BLaER1 (cell line): ENCODE measurements around the gene CREB3.

Source experiments
- H3K27ac ChIP-seq: shearing (Covaris generic); formaldehyde crosslinking; 2 replicates; pipeline ENCODE4 v1.8.1; 2022
- H3K27me3 ChIP-seq: shearing (Covaris generic); formaldehyde crosslinking; 2 replicates; pipeline ENCODE4 v1.8.1; 2022
- H3K36me3 ChIP-seq: shearing (Covaris generic); formaldehyde crosslinking; 2 replicates; pipeline ENCODE4 v1.8.1; 2022
- H3K4me1 ChIP-seq: shearing (Covaris generic); formaldehyde crosslinking; 2 replicates; pipeline ENCODE4 v1.8.1; 2022
- H3K4me2 ChIP-seq: shearing (Covaris generic); formaldehyde crosslinking; 2 replicates; pipeline ENCODE4 v1.8.1; 2022
- H3K4me3 ChIP-seq: shearing (Covaris generic); formaldehyde crosslinking; 2 replicates; pipeline ENCODE4 v1.8.1; 2022
- H3K9ac ChIP-seq: shearing (Covaris generic); formaldehyde crosslinking; 2 replicates; pipeline ENCODE4 v1.8.1; 2022
- H3K9me3 ChIP-seq: shearing (Covaris generic); formaldehyde crosslinking; 2 replicates; pipeline ENCODE4 v1.8.1; 2022
- H4K20me1 ChIP-seq: shearing (Covaris generic); formaldehyde crosslinking; 2 replicates; pipeline ENCODE4 v1.8.1; 2022
- Cebpa-rat ChIP-seq: shearing (Covaris generic); IDR thresholded peaks from 2 replicates; pipeline ENCODE4 v1.8.1; 2022

CREB3 gene

GRCh38 chr9:35700942-35701341, 31.5 kb upstream of the CREB3 start:
- Histone ChIP-seq H3K9ac (no peak overlapping the region), H3K4me3 (no peak overlapping the region), H3K4me2 (no peak overlapping the region), H3K27me3 (no peaks in the 10 kb centered on the region), H3K9me3 (no peaks in the 10 kb centered on the region), H4K20me1 (no peaks in the 10 kb centered on the region), H3K4me1 (no peaks in the 10 kb centered on the region), H3K36me3 (peaks cover 100% of the 10 kb centered on the region), H3K27ac (no peak overlapping the region)
- no peak for TF ChIP-seq Cebpa-rat

GRCh38 chr9:35702696-35703095, 29.8 kb upstream of the CREB3 start:
- H3K27ac ChIP-seq, result no peak overlapping the region
- H3K4me2 ChIP-seq, result no peak overlapping the region
- no peak for TF ChIP-seq Cebpa-rat
- no peaks in the 10 kb centered on the region for H3K4me1 ChIP-seq
- H3K4me3 ChIP-seq, result no peak overlapping the region
- H3K36me3 ChIP-seq, result peaks cover 100% of the 10 kb centered on the region
- no peak overlapping the region for H3K9ac ChIP-seq
- H4K20me1 ChIP-seq, result no peaks in the 10 kb centered on the region
- no peaks in the 10 kb centered on the region for H3K9me3 ChIP-seq
- no peaks in the 10 kb centered on the region for H3K27me3 ChIP-seq

GRCh38 chr9:35703906-35704672, 28.4 kb upstream of the CREB3 start:
- H3K9me3 ChIP-seq, result no peaks in the 10 kb centered on the region

GRCh38 chr9:35705372-35705771, 27.1 kb upstream of the CREB3 start:
- Histone ChIP-seq H3K9ac (no peak overlapping the region), H3K27me3 (no peaks in the 10 kb centered on the region), H3K27ac (no peak overlapping the region), H4K20me1 (no peaks in the 10 kb centered on the region), H3K9me3 (no peaks in the 10 kb centered on the region), H3K4me1 (no peaks in the 10 kb centered on the region), H3K4me3 (no peak overlapping the region), H3K4me2 (no peak overlapping the region), H3K36me3 (peaks cover 100% of the 10 kb centered on the region)
- TF ChIP-seq Cebpa-rat, result no peak

More at GRCh38 chr9:35703906-35704672, 28.4 kb upstream of the CREB3 start:
- Histone ChIP-seq H3K36me3 (peaks cover 100% of the 10 kb centered on the region), H3K9ac (no peak overlapping the region), H3K4me2 (no peak overlapping the region), H3K27me3 (no peaks in the 10 kb centered on the region), H3K4me1 (no peaks in the 10 kb centered on the region), H3K27ac (no peak overlapping the region), H3K4me3 (no peak overlapping the region), H4K20me1 (no peaks in the 10 kb centered on the region)
- TF ChIP-seq Cebpa-rat, result no peak

GRCh38 chr9:35705836-35706430, 26.5 kb upstream of the CREB3 start:
- no peaks in the 10 kb centered on the region for H4K20me1 ChIP-seq
- no peaks in the 10 kb centered on the region for H3K27me3 ChIP-seq
- H3K4me2 ChIP-seq, result no peak overlapping the region
- H3K36me3 ChIP-seq, result peaks cover 100% of the 10 kb centered on the region
- H3K9ac ChIP-seq, result no peak overlapping the region
- no peak overlapping the region for H3K27ac ChIP-seq
- no peak overlapping the region for H3K4me3 ChIP-seq
- no peaks in the 10 kb centered on the region for H3K4me1 ChIP-seq
- TF ChIP-seq Cebpa-rat, result no peak
- H3K9me3 ChIP-seq, result no peaks in the 10 kb centered on the region

GRCh38 chr9:35706951-35707350, 25.5 kb upstream of the CREB3 start:
- Histone ChIP-seq H3K36me3 (peaks cover 100% of the 10 kb centered on the region), H3K4me1 (no peaks in the 10 kb centered on the region), H3K27ac (no peak overlapping the region), H4K20me1 (0 out of 2 replicates have a peak, but pooled peaks cover 8% of the 10 kb centered on the region), H3K4me3 (no peak overlapping the region), H3K9me3 (no peaks in the 10 kb centered on the region), H3K27me3 (no peaks in the 10 kb centered on the region), H3K4me2 (no peak overlapping the region), H3K9ac (no peak overlapping the region)
- no peak for TF ChIP-seq Cebpa-rat

- Histone ChIP-seq H3K4me2 (no peak overlapping the region), H3K4me1 (no peaks in the 10 kb centered on the region), H3K9me3 (no peaks in the 10 kb centered on the region), H4K20me1 (0 out of 2 replicates have a peak, but pooled peaks cover 8% of the 10 kb centered on the region), H3K9ac (no peak overlapping the region), H3K27ac (no peak overlapping the region), H3K27me3 (no peaks in the 10 kb centered on the region), H3K36me3 (peaks cover 100% of the 10 kb centered on the region), H3K4me3 (no peak overlapping the region)
- TF ChIP-seq Cebpa-rat, result no peak
Observed at GRCh38 chr9:35708146-35708545, 24.3 kb upstream of the CREB3 start.

- no peak for TF ChIP-seq Cebpa-rat
- 0 out of 2 replicates have a peak, but pooled peaks cover 8% of the 10 kb centered on the region for H4K20me1 ChIP-seq
- no peaks in the 10 kb centered on the region for H3K27me3 ChIP-seq
- no peaks in the 10 kb centered on the region for H3K4me1 ChIP-seq
- no peak overlapping the region for H3K9ac ChIP-seq
- H3K4me3 ChIP-seq, result no peak overlapping the region
- peaks cover 100% of the 10 kb centered on the region for H3K36me3 ChIP-seq
- H3K9me3 ChIP-seq, result no peaks in the 10 kb centered on the region
- no peak overlapping the region for H3K4me2 ChIP-seq
- no peak overlapping the region for H3K27ac ChIP-seq
Observed at GRCh38 chr9:35710818-35711500, 21.5 kb upstream of the CREB3 start.

- no peak overlapping the region for H3K4me2 ChIP-seq
- H3K4me3 ChIP-seq, result no peak overlapping the region
- no peak overlapping the region for H3K27ac ChIP-seq
- no peaks in the 10 kb centered on the region for H3K9me3 ChIP-seq
- peaks cover 100% of the 10 kb centered on the region for H3K36me3 ChIP-seq
- H3K9ac ChIP-seq, result no peak overlapping the region
- peaks cover 8% of the 10 kb centered on the region for H3K4me1 ChIP-seq
- H3K27me3 ChIP-seq, result no peaks in the 10 kb centered on the region
- peaks cover 11% of the 10 kb centered on the region; the same call in 1 of the 2 replicates for H4K20me1 ChIP-seq
- no peak for TF ChIP-seq Cebpa-rat
Observed at GRCh38 chr9:35711501-35712428, 20.7 kb upstream of the CREB3 start.
